ENCODE data around the gene BCORL1. TPM values are rescaled to one million over a fixed set of nuclear protein-coding genes. Genes with fewer than 3 reads are reported as not detected.
A peak's percentile ranks its signal among the peaks of the same experiment; 100 is the strongest.

BCORL1 gene
- total RNA-seq, 1 donor from 2014 or later, result 34.0 TPM

DNA sequence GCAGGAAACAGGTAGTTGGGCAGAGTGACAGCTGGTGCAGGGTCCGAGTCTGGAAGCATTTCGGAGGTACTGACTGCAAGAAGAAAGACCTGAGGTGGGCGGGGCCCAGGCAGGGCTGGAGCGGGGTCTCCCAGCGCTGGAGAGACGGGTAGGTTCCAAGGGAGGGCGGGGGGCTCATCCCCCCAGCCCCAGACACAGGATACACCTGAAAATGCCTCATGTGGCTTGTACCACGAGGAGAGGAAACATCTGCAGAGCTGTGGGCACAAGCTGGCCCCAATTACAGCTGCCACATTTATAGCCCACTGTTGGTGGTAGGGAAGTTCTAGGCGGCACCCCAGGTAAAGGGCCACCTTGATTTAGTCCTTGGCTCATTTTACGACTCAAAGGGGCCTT lies 89.9 kb downstream of the BCORL1 start:
- H3K4me3 Mint-ChIP-seq (ENCODE audit: unreplicated experiment), result no peak overlapping the region
- H3K36me3 Mint-ChIP-seq (ENCODE audit: low read depth, unreplicated experiment), result peaks cover 5% of the 10 kb centered on the region
- H3K4me1 Mint-ChIP-seq (ENCODE audit: unreplicated experiment), result no peaks in the 10 kb centered on the region
- peaks cover 3% of the 10 kb centered on the region for H3K27me3 Mint-ChIP-seq (ENCODE audit: unreplicated experiment)
- no peak overlapping the region for H3K27ac Mint-ChIP-seq (ENCODE audit: unreplicated experiment)
- no peak for DNase-seq (ENCODE audit: low spot score)
- TF ChIP-seq, protein P1, sequence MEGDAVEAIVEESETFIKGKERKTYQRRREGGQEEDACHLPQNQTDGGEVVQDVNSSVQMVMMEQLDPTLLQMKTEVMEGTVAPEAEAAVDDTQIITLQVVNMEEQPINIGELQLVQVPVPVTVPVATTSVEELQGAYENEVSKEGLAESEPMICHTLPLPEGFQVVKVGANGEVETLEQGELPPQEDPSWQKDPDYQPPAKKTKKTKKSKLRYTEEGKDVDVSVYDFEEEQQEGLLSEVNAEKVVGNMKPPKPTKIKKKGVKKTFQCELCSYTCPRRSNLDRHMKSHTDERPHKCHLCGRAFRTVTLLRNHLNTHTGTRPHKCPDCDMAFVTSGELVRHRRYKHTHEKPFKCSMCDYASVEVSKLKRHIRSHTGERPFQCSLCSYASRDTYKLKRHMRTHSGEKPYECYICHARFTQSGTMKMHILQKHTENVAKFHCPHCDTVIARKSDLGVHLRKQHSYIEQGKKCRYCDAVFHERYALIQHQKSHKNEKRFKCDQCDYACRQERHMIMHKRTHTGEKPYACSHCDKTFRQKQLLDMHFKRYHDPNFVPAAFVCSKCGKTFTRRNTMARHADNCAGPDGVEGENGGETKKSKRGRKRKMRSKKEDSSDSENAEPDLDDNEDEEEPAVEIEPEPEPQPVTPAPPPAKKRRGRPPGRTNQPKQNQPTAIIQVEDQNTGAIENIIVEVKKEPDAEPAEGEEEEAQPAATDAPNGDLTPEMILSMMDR (IDR thresholded peaks at IDR 0.05; ENCODE audit: unreplicated experiment), result no peak
- H3K9me3 Mint-ChIP-seq (ENCODE audit: unreplicated experiment), result no peaks in the 10 kb centered on the region

DNA sequence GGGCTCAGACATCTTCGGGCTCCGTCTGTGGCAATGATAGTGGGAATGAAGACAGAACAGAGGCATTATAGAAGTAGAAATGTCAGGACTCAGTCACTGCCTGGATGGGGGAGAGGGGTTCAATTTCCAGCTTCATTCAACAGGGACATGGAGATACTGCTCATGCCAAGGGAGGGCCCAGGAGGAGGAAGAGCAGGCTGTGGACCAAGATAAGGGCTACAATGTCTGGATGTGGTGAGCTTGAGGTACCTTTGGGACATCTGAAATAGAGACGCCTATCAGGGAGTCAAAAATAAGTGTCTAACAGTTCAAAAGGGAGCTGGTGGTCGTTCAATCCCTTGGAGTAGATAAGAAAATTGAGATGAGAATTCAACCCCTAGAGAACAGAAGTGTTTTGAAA lies 93.3 kb downstream of the BCORL1 start:
- Mint-ChIP-seq H3K4me3 (ENCODE audit: unreplicated experiment) (no peak overlapping the region), H3K27me3 (ENCODE audit: unreplicated experiment) (peaks cover 4% of the 10 kb centered on the region), H3K9me3 (ENCODE audit: unreplicated experiment) (no peaks in the 10 kb centered on the region), H3K36me3 (ENCODE audit: low read depth, unreplicated experiment) (peaks cover 12% of the 10 kb centered on the region), H3K27ac (ENCODE audit: unreplicated experiment) (no peak overlapping the region), H3K4me1 (ENCODE audit: unreplicated experiment) (no peaks in the 10 kb centered on the region)
- TF ChIP-seq, protein P1 (IDR thresholded peaks at IDR 0.05; ENCODE audit: unreplicated experiment), result no peak
- no peak for DNase-seq (ENCODE audit: low spot score)

DNA sequence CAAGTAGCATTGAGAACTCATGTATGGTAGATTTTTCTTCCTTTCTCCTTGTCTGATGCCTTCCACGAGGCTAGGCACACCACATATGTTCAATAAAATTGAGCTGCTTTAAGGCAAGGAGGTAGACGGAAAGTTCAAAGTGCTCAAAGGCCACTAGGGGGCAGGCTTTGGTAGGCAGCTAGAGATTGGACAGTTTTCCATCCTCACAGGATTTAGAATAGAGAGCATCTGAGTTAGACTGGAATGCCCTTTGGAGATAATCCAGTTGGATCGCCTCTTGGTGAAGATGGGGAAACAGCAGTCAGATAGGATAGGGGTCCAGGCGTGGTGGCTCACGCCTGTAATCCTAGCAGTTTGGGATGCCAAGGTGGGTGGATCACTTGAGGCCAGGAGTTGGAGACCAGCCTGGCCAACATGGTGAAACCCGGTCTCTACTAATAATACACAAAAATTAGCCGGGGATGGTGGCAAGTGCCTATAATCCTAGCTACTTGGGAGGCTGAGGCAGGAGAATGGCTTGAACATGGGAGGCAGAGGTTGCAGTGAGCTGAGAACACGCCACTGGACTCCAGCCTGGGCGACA lies 97.5 kb downstream of the BCORL1 start:
- no peak overlapping the region for H3K27ac Mint-ChIP-seq (ENCODE audit: unreplicated experiment)
- TF ChIP-seq, protein P1 (IDR thresholded peaks at IDR 0.05; ENCODE audit: unreplicated experiment), result peak; percentile 66
- peak overlapping the region; percentile 19 for H3K4me3 Mint-ChIP-seq (ENCODE audit: unreplicated experiment)
- peaks cover 2% of the 10 kb centered on the region for H3K27me3 Mint-ChIP-seq (ENCODE audit: unreplicated experiment)
- H3K36me3 Mint-ChIP-seq (ENCODE audit: low read depth, unreplicated experiment), result peaks cover 12% of the 10 kb centered on the region
- DNase-seq (ENCODE audit: low spot score), result peak; percentile 53
- H3K4me1 Mint-ChIP-seq (ENCODE audit: unreplicated experiment), result peaks cover 10% of the 10 kb centered on the region
- no peaks in the 10 kb centered on the region for H3K9me3 Mint-ChIP-seq (ENCODE audit: unreplicated experiment)

DNA sequence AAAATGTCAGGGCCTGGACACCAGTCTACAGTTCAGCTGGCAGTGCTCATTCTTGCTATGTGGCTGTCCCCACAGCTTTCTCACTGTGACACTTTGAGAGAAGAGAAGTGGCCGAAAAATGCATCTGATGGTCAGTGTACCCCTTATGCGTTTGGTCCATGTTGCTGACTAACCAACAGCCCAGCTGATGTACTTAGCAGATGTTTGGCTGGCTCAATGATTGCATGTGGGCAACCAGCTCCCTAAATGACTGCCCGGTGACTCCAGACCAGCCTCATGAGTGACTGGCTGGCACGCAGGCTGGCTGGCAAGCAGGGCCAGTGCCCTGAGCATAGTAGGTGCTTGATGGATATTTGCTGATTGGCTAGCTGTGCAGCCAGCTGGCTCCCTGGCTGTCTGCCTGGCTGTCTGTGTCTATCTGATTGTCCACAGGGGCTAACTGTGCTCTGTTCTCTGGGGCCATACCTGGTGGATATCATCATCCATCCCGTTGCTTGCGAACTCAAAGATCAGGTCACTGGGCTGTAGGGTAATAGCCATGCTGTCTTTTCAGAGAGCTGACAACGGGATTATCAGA lies 98.4 kb downstream of the BCORL1 start:
- H3K4me3 Mint-ChIP-seq (ENCODE audit: unreplicated experiment), result no peak overlapping the region
- TF ChIP-seq, protein P1 (IDR thresholded peaks at IDR 0.05; ENCODE audit: unreplicated experiment), result no peak
- H3K9me3 Mint-ChIP-seq (ENCODE audit: unreplicated experiment), result no peaks in the 10 kb centered on the region
- peaks cover 17% of the 10 kb centered on the region for H3K4me1 Mint-ChIP-seq (ENCODE audit: unreplicated experiment)
- peaks cover 8% of the 10 kb centered on the region for H3K36me3 Mint-ChIP-seq (ENCODE audit: low read depth, unreplicated experiment)
- DNase-seq (ENCODE audit: low spot score), result no peak
- H3K27ac Mint-ChIP-seq (ENCODE audit: unreplicated experiment), result no peak overlapping the region
- peaks cover 2% of the 10 kb centered on the region for H3K27me3 Mint-ChIP-seq (ENCODE audit: unreplicated experiment)

DNA sequence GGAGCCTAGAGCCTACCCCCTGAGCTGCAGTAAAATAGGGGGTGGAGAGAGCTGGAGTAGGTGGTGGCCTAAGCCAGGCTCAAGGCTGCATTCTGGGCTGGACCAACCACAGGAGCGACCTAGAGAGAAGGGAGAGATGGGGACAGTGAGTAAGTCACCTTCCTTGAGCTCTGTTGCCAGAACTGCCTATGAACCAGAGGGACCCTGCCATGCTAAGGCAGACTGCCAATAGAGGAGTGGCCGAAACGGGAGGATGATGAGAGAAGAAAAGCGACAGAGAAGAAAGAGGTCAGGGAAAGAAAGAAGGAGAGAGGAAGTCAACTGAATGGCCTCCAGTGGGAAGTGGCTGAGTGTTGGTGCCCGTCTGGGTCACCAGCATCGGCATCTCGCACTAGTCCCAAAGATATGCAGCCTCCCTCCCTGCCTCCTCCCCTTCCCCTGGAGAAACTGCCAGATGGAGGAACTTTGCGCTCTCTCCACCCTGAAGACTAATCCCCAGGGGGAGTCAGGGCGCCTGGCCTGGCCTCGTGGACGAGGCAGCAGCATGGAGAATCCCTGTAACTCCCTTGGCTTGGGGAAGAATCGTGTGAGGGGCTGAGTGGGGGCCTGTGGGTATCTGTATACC lies 99.1 kb downstream of the BCORL1 start:
- TF ChIP-seq, protein P1 (IDR thresholded peaks at IDR 0.05; ENCODE audit: unreplicated experiment), result no peak
- peaks cover 2% of the 10 kb centered on the region for H3K27me3 Mint-ChIP-seq (ENCODE audit: unreplicated experiment)
- H3K36me3 Mint-ChIP-seq (ENCODE audit: low read depth, unreplicated experiment), result peaks cover 8% of the 10 kb centered on the region
- peaks cover 21% of the 10 kb centered on the region for H3K4me1 Mint-ChIP-seq (ENCODE audit: unreplicated experiment)
- H3K27ac Mint-ChIP-seq (ENCODE audit: unreplicated experiment), result peak overlapping the region; percentile 43
- H3K9me3 Mint-ChIP-seq (ENCODE audit: unreplicated experiment), result no peaks in the 10 kb centered on the region
- DNase-seq (ENCODE audit: low spot score), result no peak
- no peak overlapping the region for H3K4me3 Mint-ChIP-seq (ENCODE audit: unreplicated experiment)

Data from endothelial cell (in vitro differentiated cells).